Measurements from ENCODE around the gene EPHA2.
"Not testable (repeated sequence)": the region's sequence is repeated elsewhere in the genome, so short reads cannot be mapped to it uniquely, and the experiment has no call there.

Gene EPHA2

GRCh38 chr1:16168622-16169360, 12.9 kb upstream of the EPHA2 start:
- DNase-seq, result no peak

GRCh38 chr1:16168144-16168495, 12.3 kb upstream of the EPHA2 start:
- DNase-seq, result not testable (repeated sequence)

GRCh38 chr1:16167331-16168143, 11.7 kb upstream of the EPHA2 start:
- DNase-seq, result peak in 2 of 56 donors; percentile 16 to 51

- DNase-seq, result no peak
Observed at GRCh38 chr1:16166117-16166516, 10.2 kb upstream of the EPHA2 start.

- DNase-seq, result no peak
Observed at GRCh38 chr1:16165548-16165947, 9.7 kb upstream of the EPHA2 start.

GRCh38 chr1:16165073-16165364, 9.2 kb upstream of the EPHA2 start:
- DNase-seq, result no peak

GRCh38 chr1:16164213-16165072, 8.6 kb upstream of the EPHA2 start:
- no peak for DNase-seq

- not testable (repeated sequence) for DNase-seq
Observed at GRCh38 chr1:16163608-16164212, 7.8 kb upstream of the EPHA2 start.

GRCh38 chr1:16162163-16162822, 6.4 kb upstream of the EPHA2 start:
- DNase-seq, result no peak

- DNase-seq, result no peak
Observed at GRCh38 chr1:16161717-16162116, 5.8 kb upstream of the EPHA2 start.

GRCh38 chr1:16158993-16159831, 3.3 kb upstream of the EPHA2 start:
- no peak for DNase-seq

- DNase-seq, result no peak
Observed at GRCh38 chr1:16158025-16158424, 2.2 kb upstream of the EPHA2 start.

GRCh38 chr1:16156848-16157495, 1.1 kb upstream of the EPHA2 start:
- DNase-seq, result peak in 4 of 56 donors; percentile 7 to 26 (median 19)

GRCh38 chr1:16153999-16154673, 1.7 kb downstream of the EPHA2 start:
- no peak for DNase-seq

- DNase-seq, result no peak
Observed at GRCh38 chr1:16153096-16153998, 2.5 kb downstream of the EPHA2 start.

GRCh38 chr1:16152481-16153087, 3.3 kb downstream of the EPHA2 start:
- DNase-seq, result no peak

- no peak for DNase-seq
Observed at GRCh38 chr1:16151995-16152384, 3.9 kb downstream of the EPHA2 start.

Measured in nucleus accumbens (tissue), 56 donors.